Activated T-helper 1 cell treated with Interleukin-2 at 50 U/mL for 16 hours (primary cell): ENCODE measurements around the gene RND1.

ENCODE experiments used
- DNase-seq: peaks from one replicate; pipeline ENCODE4 v3.0.0-alpha.2; 2020; ENCODE audit warnings: low read depth

RND1 gene

DNA sequence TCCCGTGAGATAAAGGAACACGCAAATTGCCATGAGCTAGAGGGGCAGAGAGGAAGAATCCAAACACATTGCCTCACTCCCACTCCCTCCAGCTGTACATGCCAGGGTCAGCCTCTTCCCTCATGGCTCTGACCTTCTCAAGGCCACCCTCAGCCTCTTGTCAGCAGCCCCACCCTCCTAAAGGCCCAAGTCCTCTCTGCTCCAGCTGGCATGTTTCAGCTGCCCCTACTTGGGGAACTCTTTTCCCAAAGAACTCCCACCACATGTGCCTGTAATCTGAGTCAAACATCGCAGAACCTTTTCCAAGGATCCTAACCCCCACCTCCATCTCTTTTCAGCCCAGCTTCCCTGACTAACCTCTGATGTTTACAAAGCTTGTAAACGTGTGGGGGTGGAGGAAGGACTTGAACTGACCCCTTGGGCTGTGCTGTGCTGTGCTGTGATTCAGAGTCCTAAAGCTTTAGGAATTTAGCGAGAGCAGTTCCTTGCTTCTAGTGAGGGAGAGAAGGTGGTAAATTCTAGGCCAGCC, 54.7 kb downstream of the RND1 start:
- no peak for DNase-seq

DNA sequence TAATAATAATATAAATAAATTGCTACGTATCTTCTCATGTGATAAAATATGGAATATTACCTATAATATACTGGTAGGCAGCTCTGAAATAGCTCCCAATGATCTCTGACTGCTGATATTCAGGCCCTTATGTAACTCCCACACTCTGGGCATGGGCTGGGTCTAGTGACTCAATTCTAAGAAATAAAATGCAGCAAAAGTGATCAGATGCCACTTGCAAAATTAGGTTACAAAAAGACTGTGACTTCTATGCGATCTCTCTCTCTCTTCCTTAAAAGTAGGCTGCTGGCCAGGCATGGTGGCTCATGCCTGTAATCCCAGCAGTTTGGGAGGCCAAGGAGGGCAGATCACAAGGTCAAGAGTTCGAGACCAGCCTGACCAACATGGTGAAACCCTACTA, 57.7 kb downstream of the RND1 start:
- no peak for DNase-seq
